Skeletal muscle tissue (tissue), 5 donors: ENCODE data around the gene EBLN2. TPM values are rescaled to one million over a fixed set of nuclear protein-coding genes. Genes with fewer than 3 reads are reported as not detected.

Experiments used
- H3K27ac ChIP-seq: one replicate; pipeline ENCODE4 v1.7.0; 2013; ENCODE audit warnings: mild to moderate bottlenecking, low read depth, low read length, inconsistent platforms
- H3K27me3 ChIP-seq, 3 donors: one replicate each; pipeline ENCODE4 v1.7.0; 2013; ENCODE audit warnings: low read length in 3 of 3; ENCODE audit not compliant: control insufficient read depth in 3 of 3, insufficient read depth in 3 of 3
- H3K36me3 ChIP-seq, 3 donors: one replicate each; pipeline ENCODE4 v1.7.0; 2013; ENCODE audit warnings: low read length in 3 of 3; ENCODE audit not compliant: control insufficient read depth in 3 of 3, insufficient read depth in 3 of 3
- H3K4me1 ChIP-seq, 3 donors: one replicate each; pipeline ENCODE4 v1.7.0; 2013; ENCODE audit warnings: low read length in 3 of 3, mild to moderate bottlenecking in 3 of 3; ENCODE audit not compliant: control insufficient read depth in 3 of 3, insufficient read depth in 3 of 3
- H3K4me3 ChIP-seq, 3 donors: one replicate each; pipeline ENCODE4 v1.7.0; 2013; ENCODE audit warnings: low read length in 3 of 3
- H3K9ac ChIP-seq, 3 donors: one replicate each; pipeline ENCODE4 v1.7.0; 2013; ENCODE audit warnings: low read length in 3 of 3, mild to moderate bottlenecking in 3 of 3, moderate library complexity in 2 of 3, low read depth in 1 of 3
- H3K9me3 ChIP-seq, 3 donors: one replicate each; pipeline ENCODE4 v1.7.0; 2013; ENCODE audit warnings: low read length in 3 of 3; ENCODE audit not compliant: control insufficient read depth in 3 of 3
- small RNA-seq: library from RNA; depleted of rRNA; stranded (forward); fragments of <200 nt; gene quantifications from one replicate; pipeline ENCODE3, GENCODE V24; 2014
- total RNA-seq: library from RNA; depleted of rRNA; stranded (reverse); fragments of >200 nt; gene quantifications from one replicate; pipeline ENCODE4 v1.2.3, GENCODE V29; 2014
- donor health status: Osteomylitis.

The EBLN2 gene
- total RNA-seq, 1 donor from 2014 or later: 8.4 TPM

DNA sequence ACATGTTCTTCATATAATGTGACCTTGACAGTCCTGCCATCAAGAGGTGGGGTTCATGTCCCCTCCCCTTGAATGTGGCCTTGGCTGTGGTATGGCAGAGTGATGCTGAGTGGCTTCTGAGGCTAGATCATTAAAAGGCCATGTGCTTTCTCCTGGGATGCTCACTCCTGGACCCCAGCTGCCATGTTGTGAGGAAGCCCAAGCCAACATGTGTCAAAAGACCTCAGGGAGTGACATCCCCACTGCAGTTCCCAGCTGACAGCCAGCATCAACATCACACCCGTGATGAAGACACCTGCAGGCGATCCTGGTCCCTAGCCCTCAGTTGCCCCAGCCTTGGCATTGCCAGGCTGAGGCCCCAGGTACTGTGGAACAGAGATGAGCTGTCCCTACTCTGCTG is 36.6 kb downstream of the EBLN2 start:
- H3K4me1 ChIP-seq: no peaks in the 10 kb centered on the region
- no peak overlapping the region for H3K9ac ChIP-seq
- no peaks in the 10 kb centered on the region for H3K27me3 ChIP-seq
- H3K36me3 ChIP-seq: no peaks in the 10 kb centered on the region
- no peak overlapping the region for H3K27ac ChIP-seq
- H3K4me3 ChIP-seq: no peak overlapping the region
- H3K9me3 ChIP-seq: no peaks in the 10 kb centered on the region

DNA sequence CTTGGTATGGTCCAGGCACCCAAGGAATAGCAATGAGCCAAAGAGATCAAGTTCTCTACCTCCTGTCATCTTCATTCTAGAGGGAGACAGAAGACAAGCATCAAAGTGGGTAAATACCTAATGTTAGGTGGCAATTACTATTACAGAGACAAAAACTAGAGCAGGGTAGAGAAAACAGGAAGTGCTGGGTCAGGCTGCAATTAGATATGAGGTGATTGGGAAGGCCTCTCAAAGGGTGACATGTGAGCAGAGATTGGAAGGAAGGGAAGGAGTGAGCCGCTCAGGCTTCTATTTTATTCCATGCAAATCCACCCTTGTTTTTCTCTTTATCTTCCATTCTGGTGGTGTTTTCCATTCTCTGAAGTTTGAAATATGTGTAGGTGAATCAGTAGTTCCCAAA is 37.4 kb downstream of the EBLN2 start:
- Histone ChIP-seq H3K9ac (no peak overlapping the region), H3K9me3 (no peaks in the 10 kb centered on the region), H3K4me3 (no peak overlapping the region), H3K36me3 (no peaks in the 10 kb centered on the region), H3K4me1 (no peaks in the 10 kb centered on the region), H3K27ac (no peak overlapping the region), H3K27me3 (no peaks in the 10 kb centered on the region)

DNA sequence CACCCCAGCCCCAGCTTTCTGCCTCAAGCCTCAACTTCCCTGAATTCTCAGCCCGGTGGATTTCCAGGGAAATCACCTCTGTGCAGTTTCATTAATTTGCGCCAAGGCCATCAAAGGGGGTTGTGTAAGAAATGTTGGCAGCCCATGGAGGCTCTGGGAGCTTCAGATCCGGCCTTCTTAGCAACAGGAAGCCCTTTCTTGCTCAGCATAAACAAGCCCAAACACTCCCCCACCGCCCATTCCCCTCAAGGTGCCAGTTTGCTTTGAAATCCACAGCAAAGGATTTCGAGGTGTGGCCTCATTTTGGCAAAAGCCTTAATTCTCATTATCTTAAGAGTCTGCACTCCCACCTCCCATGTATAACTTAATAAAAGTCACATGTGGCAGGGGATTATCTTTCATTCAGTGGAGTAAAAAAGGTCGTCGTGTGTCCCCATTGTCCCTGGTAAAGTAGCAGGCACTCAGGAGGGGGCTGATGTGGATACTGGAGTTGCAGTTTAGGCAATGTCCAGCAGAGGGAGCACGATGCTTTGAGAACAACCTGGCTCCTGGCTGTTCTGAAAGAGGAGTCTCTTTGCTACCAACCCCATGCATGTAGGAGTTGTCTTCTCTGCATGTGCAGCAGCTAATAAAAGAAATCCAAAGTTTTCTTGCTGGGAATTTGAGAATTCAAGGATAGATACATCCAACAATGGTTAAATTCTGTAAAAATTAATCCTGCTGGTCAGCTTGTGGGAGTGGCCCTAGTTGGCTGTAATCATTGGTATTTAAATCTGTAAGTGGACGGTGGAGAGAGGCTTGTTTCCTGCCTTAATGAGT is 39.5 kb downstream of the EBLN2 start:
- Histone ChIP-seq H3K9me3 (no peaks in the 10 kb centered on the region), H3K9ac (no peak overlapping the region), H3K4me3 (no peak overlapping the region), H3K4me1 (no peaks in the 10 kb centered on the region), H3K36me3 (no peaks in the 10 kb centered on the region), H3K27ac (no peak overlapping the region), H3K27me3 (no peaks in the 10 kb centered on the region)

DNA sequence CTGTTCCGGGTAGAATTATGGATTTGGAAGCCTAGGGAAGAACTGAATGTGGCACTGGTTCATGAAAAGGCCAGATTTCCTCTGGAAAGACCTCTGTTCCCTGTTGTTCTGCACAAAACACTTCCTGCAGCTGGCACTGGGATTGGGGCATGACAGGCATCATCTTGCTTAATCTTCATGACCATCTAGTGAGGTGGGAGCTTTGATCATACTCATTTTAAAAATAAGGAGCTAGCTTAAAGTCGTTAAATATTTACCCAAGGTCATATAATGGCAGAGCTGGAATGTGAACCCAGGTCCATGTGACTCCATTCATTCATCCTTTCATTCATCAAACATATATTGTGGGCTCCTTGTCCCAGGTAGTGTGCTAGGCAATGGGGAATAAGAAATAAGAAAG is 40.4 kb downstream of the EBLN2 start:
- no peaks in the 10 kb centered on the region for H3K9me3 ChIP-seq

DNA sequence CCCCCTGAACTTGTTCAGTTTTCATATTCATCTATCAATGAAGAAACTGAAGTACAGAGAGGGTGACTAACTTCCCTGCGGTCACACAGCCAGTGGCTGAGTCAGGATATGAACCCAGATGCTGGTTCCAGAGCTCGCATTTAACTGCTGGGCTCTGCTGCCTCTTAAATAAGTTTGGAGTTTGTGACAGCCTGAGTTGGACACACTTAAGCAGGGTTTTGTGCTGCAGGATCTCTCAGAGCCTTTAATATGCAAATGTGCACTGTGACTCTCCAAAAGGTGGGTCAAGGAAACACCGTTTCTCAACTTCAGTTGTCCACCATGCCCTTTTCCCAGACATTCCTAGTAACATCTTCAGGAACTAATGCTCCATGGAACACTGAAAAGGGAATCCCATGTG is 45.8 kb downstream of the EBLN2 start:
- Histone ChIP-seq H3K27ac (no peak overlapping the region), H3K27me3 (no peaks in the 10 kb centered on the region), H3K4me1 (no peaks in the 10 kb centered on the region), H3K9ac (no peak overlapping the region), H3K36me3 (no peaks in the 10 kb centered on the region), H3K4me3 (no peak overlapping the region), H3K9me3 (no peaks in the 10 kb centered on the region)

More for the DNA sequence above, 40.4 kb downstream of the EBLN2 start:
- H3K9ac ChIP-seq: no peak overlapping the region
- H3K27ac ChIP-seq: no peak overlapping the region
- H3K27me3 ChIP-seq: no peaks in the 10 kb centered on the region
- no peak overlapping the region for H3K4me3 ChIP-seq
- no peaks in the 10 kb centered on the region for H3K4me1 ChIP-seq
- H3K36me3 ChIP-seq: no peaks in the 10 kb centered on the region

DNA sequence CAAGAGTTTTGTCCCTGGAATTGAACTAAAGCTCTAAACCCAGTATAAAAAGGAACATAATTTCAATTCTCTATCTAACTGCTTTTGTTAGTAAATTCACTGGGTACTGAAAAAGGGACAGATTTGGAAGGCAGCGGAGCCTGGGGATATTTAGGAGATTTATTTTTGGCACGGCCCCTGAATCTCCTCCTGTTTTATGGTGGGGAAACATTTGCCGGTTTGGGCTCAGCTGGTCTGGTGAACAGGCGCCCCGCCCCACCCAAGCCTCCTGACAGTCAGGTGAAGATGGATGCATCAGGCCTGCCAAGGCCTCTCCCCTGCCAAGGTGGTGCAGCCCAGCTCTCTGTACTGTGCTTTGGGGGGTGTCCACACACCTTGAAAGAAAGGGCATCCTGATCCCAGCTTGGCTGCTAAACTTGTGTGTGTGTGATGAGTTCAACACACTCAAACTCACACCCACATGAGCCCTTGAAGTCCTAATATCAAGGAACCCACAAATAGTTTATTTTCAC is 46.3 kb downstream of the EBLN2 start:
- H3K4me1 ChIP-seq: no peaks in the 10 kb centered on the region
- no peaks in the 10 kb centered on the region for H3K36me3 ChIP-seq
- H3K27ac ChIP-seq: no peak overlapping the region
- no peaks in the 10 kb centered on the region for H3K9me3 ChIP-seq
- H3K27me3 ChIP-seq: no peaks in the 10 kb centered on the region
- no peak overlapping the region for H3K9ac ChIP-seq
- H3K4me3 ChIP-seq: no peak overlapping the region

DNA sequence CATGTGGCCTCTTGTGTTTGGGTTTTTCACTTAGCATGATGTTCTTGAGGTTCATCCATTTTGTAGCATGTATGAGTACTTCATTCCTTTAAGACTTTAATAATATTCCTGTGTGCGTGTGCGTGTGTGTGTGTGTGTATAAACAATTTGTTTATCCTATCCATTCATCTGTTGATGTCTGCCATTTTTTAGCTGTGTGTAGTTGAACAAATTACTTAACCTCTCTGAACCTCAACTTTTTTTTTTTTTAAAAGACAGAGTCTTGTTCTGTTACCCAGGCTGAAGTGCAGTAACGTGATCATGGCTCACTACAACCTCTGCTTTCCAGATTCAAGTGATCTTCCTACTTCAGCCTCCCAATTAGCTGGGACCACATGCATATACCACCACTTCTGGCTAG is 47.3 kb downstream of the EBLN2 start:
- Histone ChIP-seq H3K9me3 (no peaks in the 10 kb centered on the region), H3K27ac (no peak overlapping the region), H3K4me1 (no peaks in the 10 kb centered on the region), H3K9ac (no peak overlapping the region), H3K27me3 (no peaks in the 10 kb centered on the region), H3K4me3 (no peak overlapping the region), H3K36me3 (no peaks in the 10 kb centered on the region)

DNA sequence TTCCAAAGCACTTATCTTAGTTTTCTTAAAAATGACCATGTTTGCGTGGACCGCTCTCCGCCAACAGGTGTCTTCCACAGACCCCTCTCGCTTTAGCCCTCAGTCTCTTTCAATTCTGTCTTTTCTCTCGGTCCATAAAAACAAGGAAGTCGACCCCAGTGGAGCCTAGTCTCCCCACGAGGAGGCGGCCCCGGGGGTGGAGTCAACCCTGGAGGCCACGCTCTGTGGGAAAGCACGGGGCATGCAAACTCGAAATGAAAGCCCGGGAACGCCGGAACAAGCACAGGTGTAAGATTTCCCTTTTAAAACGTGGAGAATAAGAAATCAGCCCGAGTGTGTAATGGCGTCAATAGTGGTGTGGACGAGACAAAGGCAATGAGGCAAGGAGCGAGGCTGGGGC is 49.1 kb downstream of the EBLN2 start:
- Histone ChIP-seq H3K4me1 (no peaks in the 10 kb centered on the region), H3K36me3 (no peaks in the 10 kb centered on the region), H3K27me3 (no peaks in the 10 kb centered on the region), H3K9me3 (no peaks in the 10 kb centered on the region), H3K4me3 (no peak overlapping the region), H3K9ac (no peak overlapping the region), H3K27ac (no peak overlapping the region)

Small RNA genes lying within 50 kb of the gene (small RNA-seq; reads per million reads assigned to genes)
- 0.81 reads per million, percentile 74 among the genes with 10 or more reads in this experiment for gene RNU2-64P
- gene RNU6-557P: not detected
- gene RNU7-19P: 0.07 reads per million

Other genes with a start within 250 kb of the EBLN2 start
- gene SHQ1, start 213.2 kb upstream of the EBLN2 start, total RNA-seq: 21.4 TPM
- 31.8 TPM for gene GXYLT2, start 173.6 kb upstream of the EBLN2 start, total RNA-seq
- 49.1 TPM for gene PPP4R2, start 64.8 kb upstream of the EBLN2 start, total RNA-seq